BLaER1 (cell line): ENCODE data around the gene AIFM1.
"Not testable (repeated sequence)": the region's sequence is repeated elsewhere in the genome, so short reads cannot be mapped to it uniquely, and the experiment has no call there.

Source experiments
- H3K27ac ChIP-seq: shearing (Covaris generic); formaldehyde crosslinking; 2 replicates; pipeline ENCODE4 v1.8.1; 2022
- H3K27me3 ChIP-seq: shearing (Covaris generic); formaldehyde crosslinking; 2 replicates; pipeline ENCODE4 v1.8.1; 2022
- H3K36me3 ChIP-seq: shearing (Covaris generic); formaldehyde crosslinking; 2 replicates; pipeline ENCODE4 v1.8.1; 2022
- H3K4me1 ChIP-seq: shearing (Covaris generic); formaldehyde crosslinking; 2 replicates; pipeline ENCODE4 v1.8.1; 2022
- H3K4me2 ChIP-seq: shearing (Covaris generic); formaldehyde crosslinking; 2 replicates; pipeline ENCODE4 v1.8.1; 2022
- H3K4me3 ChIP-seq: shearing (Covaris generic); formaldehyde crosslinking; 2 replicates; pipeline ENCODE4 v1.8.1; 2022
- H3K9ac ChIP-seq: shearing (Covaris generic); formaldehyde crosslinking; 2 replicates; pipeline ENCODE4 v1.8.1; 2022
- H3K9me3 ChIP-seq: shearing (Covaris generic); formaldehyde crosslinking; 2 replicates; pipeline ENCODE4 v1.8.1; 2022
- H4K20me1 ChIP-seq: shearing (Covaris generic); formaldehyde crosslinking; 2 replicates; pipeline ENCODE4 v1.8.1; 2022
- Cebpa-rat ChIP-seq: shearing (Covaris generic); IDR thresholded peaks from 2 replicates; pipeline ENCODE4 v1.8.1; 2022

AIFM1 gene

DNA sequence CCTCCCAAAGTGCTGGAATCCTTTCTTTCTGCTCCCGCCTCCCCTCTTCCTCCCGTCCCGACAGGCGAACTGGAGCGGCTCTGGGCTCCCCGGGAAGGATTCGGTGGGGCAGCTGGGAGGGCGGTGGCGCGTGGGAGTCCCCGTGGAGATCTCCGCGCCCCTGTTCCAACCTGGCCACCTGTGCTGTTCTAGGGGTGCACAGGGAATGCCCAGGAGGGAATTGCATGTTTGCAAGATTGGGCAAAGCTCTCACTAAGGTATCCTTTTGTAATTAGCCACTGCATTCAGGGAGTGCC lies 44.2 kb downstream of the AIFM1 start:
- no peak for TF ChIP-seq Cebpa-rat
- Histone ChIP-seq H4K20me1 (peaks cover 12% of the 10 kb centered on the region; the same call in 1 of the 2 replicates), H3K4me3 (peak overlapping the region; percentile 55; the same call in 1 of the 2 replicates), H3K4me2 (peak overlapping the region; percentile 78), H3K9me3 (no peaks in the 10 kb centered on the region), H3K27ac (peak overlapping the region; percentile 82), H3K36me3 (peaks cover 18% of the 10 kb centered on the region; the same call in 1 of the 2 replicates), H3K4me1 (peaks cover 44% of the 10 kb centered on the region), H3K27me3 (peaks cover 80% of the 10 kb centered on the region), H3K9ac (peak overlapping the region; percentile 78; the same call in 1 of the 2 replicates)

DNA sequence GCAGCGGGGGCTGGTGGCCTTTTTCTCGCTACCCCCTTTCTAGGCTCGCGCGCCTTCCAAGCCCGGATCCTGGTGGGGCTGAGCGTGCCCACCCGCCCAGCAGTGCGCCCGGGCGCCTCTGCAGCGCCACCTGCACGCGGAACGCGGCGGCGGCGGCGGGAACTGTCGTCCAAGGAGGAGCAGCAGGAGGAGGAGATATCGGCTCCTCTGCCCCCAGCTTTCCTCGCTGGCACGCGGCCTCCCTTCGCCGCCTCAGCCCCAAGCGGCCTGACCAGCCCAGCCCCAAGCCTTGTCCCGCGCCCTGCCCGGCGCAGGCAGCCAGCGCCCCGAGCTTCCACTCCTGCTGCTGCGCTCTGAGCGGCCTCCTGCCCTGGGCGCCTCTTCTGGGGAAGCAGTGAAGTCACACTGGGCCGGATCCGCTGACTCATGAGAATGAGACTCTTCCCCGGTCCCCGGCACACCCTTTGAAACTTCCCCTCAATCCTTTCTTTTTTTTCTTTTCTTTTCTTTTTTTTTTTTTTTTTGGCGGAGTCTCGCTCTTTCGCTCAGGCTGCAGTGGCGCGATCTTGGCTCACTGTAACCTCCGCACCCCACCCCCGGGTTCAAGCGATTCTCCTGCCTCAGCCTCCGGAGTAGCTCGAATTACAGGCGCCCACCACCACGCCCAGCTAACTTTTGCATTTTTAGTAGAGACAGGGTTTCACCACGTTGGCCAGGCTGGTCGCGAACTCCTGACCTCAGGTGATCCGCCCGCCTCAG lies 44.7 kb downstream of the AIFM1 start:
- TF ChIP-seq Cebpa-rat, result no peak
- H3K27me3 ChIP-seq, result peaks cover 81% of the 10 kb centered on the region
- peaks cover 44% of the 10 kb centered on the region for H3K4me1 ChIP-seq
- H3K9ac ChIP-seq, result peak overlapping the region; percentile 78
- peaks cover 11% of the 10 kb centered on the region; the same call in 1 of the 2 replicates for H4K20me1 ChIP-seq
- H3K4me2 ChIP-seq, result peak overlapping the region; percentile 78
- no peaks in the 10 kb centered on the region for H3K9me3 ChIP-seq
- H3K4me3 ChIP-seq, result peak overlapping the region; percentile 55
- H3K27ac ChIP-seq, result peak overlapping the region; percentile 82
- H3K36me3 ChIP-seq, result peaks cover 13% of the 10 kb centered on the region; the same call in 1 of the 2 replicates

DNA sequence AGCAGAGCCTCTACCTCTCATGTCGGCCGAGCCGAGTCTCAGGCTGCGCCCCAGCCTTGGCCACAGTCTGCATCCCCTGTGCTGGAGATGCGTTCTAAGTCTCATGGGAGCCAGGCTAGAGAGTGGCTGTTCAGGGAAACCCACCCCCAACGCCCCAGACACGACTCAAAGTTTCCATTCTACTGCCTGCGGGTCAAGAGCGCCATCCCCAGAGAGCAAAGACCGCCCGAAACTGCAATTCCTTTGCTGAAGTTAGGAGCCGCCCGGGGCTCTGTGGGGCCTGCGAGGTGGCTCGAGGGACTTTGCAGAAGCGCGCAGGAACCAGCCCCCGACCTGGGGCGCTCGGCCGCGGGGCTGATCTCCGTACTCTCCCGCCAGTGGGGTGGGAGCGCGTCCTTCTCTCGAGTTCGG lies 45.3 kb downstream of the AIFM1 start:
- H3K27me3 ChIP-seq, result peaks cover 76% of the 10 kb centered on the region
- peak overlapping the region; percentile 78 for H3K4me2 ChIP-seq
- TF ChIP-seq Cebpa-rat, result no peak
- H3K4me1 ChIP-seq, result peaks cover 44% of the 10 kb centered on the region
- H3K9ac ChIP-seq, result peak overlapping the region; percentile 78
- peaks cover 11% of the 10 kb centered on the region; the same call in 1 of the 2 replicates for H4K20me1 ChIP-seq
- H3K36me3 ChIP-seq, result peaks cover 7% of the 10 kb centered on the region; the same call in 1 of the 2 replicates
- H3K9me3 ChIP-seq, result no peaks in the 10 kb centered on the region
- H3K27ac ChIP-seq, result peak overlapping the region; percentile 82
- H3K4me3 ChIP-seq, result peak overlapping the region; percentile 55

DNA sequence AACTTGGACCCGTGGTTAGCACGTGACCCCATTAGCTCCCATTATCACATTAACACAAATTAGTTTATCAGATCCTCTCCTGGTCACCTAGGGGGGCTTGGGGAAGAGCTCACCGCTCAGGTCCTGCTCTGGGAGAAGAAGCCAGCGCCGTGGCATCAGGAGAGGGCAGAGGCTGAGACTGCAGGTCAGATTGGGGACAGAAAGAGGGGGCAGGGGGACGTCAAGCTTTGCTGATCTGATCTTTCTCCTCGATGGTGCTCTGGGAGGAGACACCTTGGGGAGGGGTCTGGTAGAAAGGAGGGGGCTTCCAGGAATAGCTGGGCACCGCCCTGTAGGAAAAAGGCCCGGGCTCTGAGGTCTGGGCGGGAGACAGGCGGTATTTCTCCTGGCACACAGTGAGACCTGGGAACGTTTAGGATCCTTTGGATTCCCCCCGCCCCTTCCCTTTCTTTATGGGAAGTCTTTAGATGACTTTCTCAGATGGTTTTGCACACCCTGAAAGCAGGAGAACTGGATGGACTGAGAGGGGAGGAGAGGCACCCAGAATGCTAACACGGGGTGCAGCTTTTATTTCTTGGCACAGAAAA lies 46.2 kb downstream of the AIFM1 start:
- Histone ChIP-seq H3K4me3 (no peak overlapping the region), H3K4me2 (peak overlapping the region; percentile 78), H3K36me3 (no peaks in the 10 kb centered on the region), H3K9me3 (no peaks in the 10 kb centered on the region), H3K4me1 (peaks cover 44% of the 10 kb centered on the region), H3K27ac (peak overlapping the region; percentile 82), H3K27me3 (peaks cover 75% of the 10 kb centered on the region), H3K9ac (0 out of 2 replicates have a peak overlapping the region, but pooled peaks have one; percentile 17), H4K20me1 (peaks cover 11% of the 10 kb centered on the region; the same call in 1 of the 2 replicates)
- TF ChIP-seq Cebpa-rat, result no peak

DNA sequence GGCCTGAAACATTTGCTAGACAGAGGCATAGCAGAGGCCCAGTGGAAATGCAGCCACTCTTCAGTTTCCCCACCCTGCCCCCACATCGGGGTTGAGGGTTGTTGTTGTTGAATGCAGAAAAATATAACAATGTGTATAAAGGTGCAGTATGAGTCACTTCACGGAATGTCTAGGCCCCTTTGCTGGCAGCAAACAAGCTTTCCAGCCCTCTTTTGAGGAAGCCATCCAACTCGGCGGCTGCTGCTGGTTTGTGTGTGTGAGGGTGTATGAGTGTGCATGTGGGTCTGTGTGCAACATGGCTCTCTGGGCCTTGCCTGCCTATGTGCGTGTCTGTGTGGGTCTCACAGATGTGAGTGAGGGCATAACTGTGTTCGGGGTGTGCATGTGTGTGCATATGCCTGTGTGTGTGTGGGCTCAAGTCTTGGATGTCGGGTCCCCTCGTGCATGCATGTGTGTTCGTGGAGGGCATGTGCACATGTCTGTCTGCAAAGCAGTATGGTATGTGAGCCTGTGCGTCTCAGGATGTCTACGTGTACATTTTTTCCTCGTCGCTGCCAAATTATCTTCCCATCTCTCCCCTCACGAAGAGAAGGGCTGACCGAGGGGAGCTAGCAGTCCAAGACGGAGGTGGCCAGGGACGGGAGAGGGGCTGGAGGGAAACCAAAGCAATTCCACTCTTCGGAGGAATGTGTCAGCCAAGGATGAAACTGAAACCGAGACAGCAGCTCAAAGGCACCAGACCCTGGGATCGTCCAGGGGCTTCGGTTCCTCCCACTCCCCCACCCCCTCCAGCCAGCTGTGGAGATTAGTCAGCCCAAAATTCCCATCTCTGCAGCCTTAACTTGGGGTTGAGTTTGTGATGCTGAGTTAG lies 47.0 kb downstream of the AIFM1 start:
- Histone ChIP-seq H3K9ac (no peak overlapping the region), H3K9me3 (no peaks in the 10 kb centered on the region), H3K4me3 (no peak overlapping the region), H3K27me3 (peaks cover 74% of the 10 kb centered on the region), H4K20me1 (peaks cover 11% of the 10 kb centered on the region; the same call in 1 of the 2 replicates), H3K4me1 (peaks cover 44% of the 10 kb centered on the region), H3K36me3 (no peaks in the 10 kb centered on the region), H3K27ac (peak overlapping the region; percentile 82), H3K4me2 (peak overlapping the region; percentile 78)
- TF ChIP-seq Cebpa-rat, result no peak

DNA sequence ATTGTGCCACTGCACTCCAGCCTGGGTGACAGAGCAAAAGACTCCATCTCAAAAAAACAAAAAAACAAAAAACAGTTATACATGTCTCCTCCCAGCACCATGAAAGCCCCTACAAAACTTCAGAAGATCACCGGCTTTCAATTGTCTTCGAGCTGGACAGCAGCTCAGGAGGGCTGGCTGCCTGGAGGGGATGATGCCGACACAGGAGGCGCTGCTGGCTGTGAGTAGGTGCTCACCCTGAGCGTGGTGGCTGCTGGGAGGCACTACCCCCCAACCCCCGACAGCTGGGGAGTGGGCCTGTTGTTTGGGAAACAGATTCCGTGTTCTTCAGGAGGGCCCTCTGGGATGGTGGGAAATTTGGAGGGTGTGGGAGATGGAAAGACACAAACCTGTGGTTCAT lies 48.5 kb downstream of the AIFM1 start:
- no peak overlapping the region for H3K4me3 ChIP-seq
- H3K4me1 ChIP-seq, result peaks cover 41% of the 10 kb centered on the region
- H3K27ac ChIP-seq, result no peak overlapping the region
- peaks cover 11% of the 10 kb centered on the region; the same call in 1 of the 2 replicates for H4K20me1 ChIP-seq
- H3K27me3 ChIP-seq, result peaks cover 59% of the 10 kb centered on the region
- no peak overlapping the region; the same call in 1 of the 2 replicates for H3K4me2 ChIP-seq
- H3K9ac ChIP-seq, result no peak overlapping the region
- H3K36me3 ChIP-seq, result no peaks in the 10 kb centered on the region
- TF ChIP-seq Cebpa-rat, result no peak
- H3K9me3 ChIP-seq, result no peaks in the 10 kb centered on the region

DNA sequence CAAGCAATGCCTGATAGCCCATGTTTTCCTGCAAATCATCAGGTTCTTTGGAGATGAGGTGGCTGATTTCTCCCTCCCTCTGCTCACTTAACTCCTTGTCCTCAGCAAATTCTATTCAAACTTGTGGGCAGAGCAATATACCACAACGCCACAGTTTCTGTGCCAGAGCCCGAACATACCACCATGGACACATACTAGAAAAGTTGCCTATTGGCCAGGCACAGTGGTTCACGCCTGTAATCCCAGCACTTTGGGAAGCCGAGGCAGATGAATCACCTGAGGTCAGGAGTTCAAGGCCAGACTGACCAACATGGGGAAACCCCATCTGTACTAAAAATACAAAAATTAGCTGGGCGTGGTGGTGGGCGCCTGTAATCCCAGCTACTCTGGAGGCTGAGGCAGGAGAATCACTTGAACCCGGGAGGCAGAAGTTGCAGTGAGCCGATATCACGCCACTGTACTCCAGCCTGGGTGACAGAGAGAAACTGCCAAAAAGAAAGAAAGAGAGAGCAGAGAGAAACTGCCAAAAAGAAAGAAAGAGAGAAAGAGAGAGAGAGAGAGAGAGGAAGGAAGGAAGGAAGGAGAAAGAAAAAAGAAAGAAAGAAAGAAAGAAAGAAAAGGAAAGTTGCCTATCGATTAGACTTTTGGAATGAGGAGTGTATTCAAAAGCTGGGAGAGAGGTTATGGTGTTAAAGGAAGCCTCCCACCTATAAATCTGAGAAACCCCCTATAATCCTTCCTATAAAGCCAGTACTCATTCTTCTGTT lies 50.3 kb downstream of the AIFM1 start:
- peaks cover 43% of the 10 kb centered on the region for H3K4me1 ChIP-seq
- H3K27me3 ChIP-seq, result peaks cover 50% of the 10 kb centered on the region
- not testable (repeated sequence) for H3K27ac ChIP-seq, H3K4me3 ChIP-seq, H3K36me3 ChIP-seq, H3K9ac ChIP-seq, H3K9me3 ChIP-seq, H3K4me2 ChIP-seq
- peaks cover 11% of the 10 kb centered on the region; the same call in 1 of the 2 replicates for H4K20me1 ChIP-seq

DNA sequence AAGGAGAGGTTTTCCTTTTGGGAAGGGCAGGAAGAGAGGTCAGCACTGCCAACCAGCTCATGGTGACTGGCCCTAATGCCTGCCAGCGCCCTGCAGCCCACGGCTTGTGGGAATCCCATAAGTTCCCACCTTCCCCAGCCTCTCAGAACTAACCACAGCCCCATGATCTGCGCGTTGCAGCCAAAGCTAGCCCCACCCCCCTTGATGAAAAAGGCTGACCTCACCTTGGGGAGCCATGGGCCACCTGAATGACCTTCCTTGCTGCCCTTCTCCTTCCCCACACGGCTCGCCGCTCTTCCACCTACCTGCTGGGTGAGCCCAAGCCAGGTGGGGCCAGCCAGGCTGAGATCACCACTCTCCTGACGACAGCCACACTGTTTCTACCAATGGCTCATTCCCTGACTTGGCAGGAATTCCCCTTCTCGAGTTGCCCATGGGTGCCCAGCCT lies 51.5 kb downstream of the AIFM1 start:
- no peak for TF ChIP-seq Cebpa-rat
- H3K4me3 ChIP-seq, result no peak overlapping the region
- no peak overlapping the region for H3K27ac ChIP-seq
- H3K9me3 ChIP-seq, result 0 out of 2 replicates have a peak, but pooled peaks cover 6% of the 10 kb centered on the region
- H3K4me2 ChIP-seq, result no peak overlapping the region
- H4K20me1 ChIP-seq, result peaks cover 18% of the 10 kb centered on the region
- no peak overlapping the region for H3K9ac ChIP-seq
- H3K4me1 ChIP-seq, result peaks cover 32% of the 10 kb centered on the region
- peaks cover 43% of the 10 kb centered on the region for H3K27me3 ChIP-seq
- H3K36me3 ChIP-seq, result no peaks in the 10 kb centered on the region
